A549 treated with CORT108297 at 1 μM for 4 hours (cell line): Measurements from ENCODE around the gene RGPD6. TPM values are rescaled to one million over a fixed set of nuclear protein-coding genes. Genes with fewer than 3 reads are reported as not detected.

Source experiments
- total RNA-seq: library from RNA; stranded (reverse); fragments of 200-300 nt; extraction: Qiagen RNA extraction; gene quantifications from 5 replicates; pipeline ENCODE4 v1.2.3, GENCODE V29; 2022

Gene RGPD6
- total RNA-seq: 6.9 to 14.9 TPM (median 7.3 TPM) in 5 replicates

DNA sequence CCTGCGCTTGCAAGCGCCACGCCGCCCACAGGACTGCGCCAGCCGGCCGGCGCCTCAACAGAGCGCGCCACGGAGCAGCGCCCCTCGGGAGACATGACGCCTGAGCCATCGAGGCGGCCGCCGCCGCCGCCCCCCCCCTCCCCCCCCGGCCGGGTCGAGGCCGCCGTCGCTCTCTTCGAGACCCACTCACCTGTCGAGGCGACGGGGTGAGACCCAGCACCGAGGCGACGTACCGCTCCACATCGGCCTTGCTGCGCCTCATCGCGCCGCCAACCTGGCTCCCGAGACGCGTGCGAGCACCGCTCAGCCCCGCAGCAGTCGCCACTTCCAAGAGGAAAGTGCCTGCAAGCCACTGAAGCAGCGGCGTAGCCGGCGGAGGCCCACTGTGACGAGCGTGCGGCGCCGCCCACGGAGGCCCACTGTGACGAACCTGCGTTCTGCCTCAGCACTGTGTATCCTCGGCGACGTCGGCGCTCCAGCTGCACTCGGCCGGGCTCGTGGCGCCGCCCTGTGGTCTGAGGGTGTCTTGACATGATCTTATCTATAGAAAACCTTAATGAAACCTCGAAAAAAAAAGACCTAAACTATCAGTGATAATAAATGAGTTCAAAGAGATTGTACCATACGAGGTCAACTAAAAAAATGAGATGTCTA, at the start of gene RGPD6:
Gene RGPD6 (minus strand): TSS at position 460 of the 654 bp plus-strand sequence. CDS start 198 bp downstream, at position 262.

DNA sequence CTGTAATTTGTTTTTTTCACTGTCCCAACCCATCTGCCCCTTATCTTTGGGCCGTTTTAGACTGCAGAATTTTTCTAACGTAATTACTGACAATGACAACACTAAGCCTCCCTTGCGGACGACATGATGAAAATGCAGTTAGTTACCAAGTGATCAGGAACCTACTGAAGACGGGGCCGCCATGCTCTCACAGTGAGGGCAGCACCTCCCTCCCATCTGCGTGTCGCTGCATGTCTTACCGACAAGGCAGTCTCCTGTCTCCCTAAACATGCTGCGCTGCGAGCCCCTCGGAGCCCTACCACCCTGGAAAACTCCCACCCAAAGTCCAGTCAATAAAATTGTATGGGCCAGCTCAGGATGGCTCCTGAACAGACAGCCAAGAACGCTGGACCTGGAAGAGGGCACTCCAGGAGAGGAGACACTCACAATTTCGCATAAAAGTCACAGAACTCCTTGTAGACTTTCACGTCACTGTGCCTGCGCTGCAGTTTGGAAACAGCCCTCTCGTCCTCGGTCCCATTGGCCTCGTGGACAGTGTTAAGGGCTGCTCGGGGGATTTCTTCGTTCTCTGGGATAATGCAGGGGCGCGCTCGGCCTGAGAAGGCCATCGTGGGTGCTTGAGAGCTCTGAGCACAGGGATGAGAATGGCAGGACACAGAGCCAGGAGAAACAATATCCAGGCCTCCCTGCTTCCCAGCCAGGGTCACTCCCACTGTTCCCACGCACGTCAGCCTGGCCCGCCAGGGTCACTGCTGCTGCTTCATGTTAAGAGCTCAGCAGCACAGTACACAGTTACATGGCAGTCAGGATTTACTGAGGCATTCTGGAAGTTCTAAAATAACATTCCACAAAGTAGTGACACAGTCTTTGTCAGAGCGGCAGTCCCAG, 104.6 kb downstream of the RGPD6 start, which contains the start of gene LIMS4:
Gene LIMS4 (minus strand): TSS at position 646 of the 888 bp plus-strand sequence. CDS start 38 bp downstream, at position 608.

Other genes with a start within 250 kb of the RGPD6 start
- 0.29 to 1.3 TPM (median 0.87 TPM) in 5 replicates for gene LIMS4, start 104.4 kb downstream of the RGPD6 start, total RNA-seq
- 37.4 to 50.0 TPM (median 43.9 TPM) in 5 replicates for gene BUB1, start 100.8 kb upstream of the RGPD6 start, total RNA-seq
- gene ACOXL, start 155.4 kb upstream of the RGPD6 start, total RNA-seq: not detected in 5 replicates